ENCODE results near the gene NPVF. TPM values are rescaled to one million over a fixed set of nuclear protein-coding genes. Genes with fewer than 3 reads are reported as not detected.

NPVF gene
- not detected in 2 replicates for total RNA-seq

DNA sequence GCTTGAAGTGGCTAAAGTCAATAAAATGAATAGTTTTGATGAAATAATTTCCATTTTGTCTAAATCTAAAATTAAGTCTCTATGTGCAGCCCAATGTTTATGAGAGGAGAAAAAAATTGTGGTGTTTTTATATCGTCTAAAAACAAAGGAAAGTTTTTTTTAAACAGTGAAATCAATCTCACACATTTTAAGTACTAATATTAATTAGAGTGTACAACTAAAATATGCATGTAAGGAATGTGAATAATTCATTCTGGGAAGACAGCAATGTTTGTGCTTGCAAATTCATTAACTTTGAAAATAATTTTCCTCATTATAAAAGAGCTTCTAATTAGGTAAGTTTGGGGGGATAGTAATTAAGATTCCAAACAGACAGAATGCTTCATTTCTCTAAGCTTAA lies at the start of gene NPVF:
Gene NPVF, minus strand, starts transcription at position 101 of the 400 bp plus-strand sequence. Its CDS starts 47 bp downstream, at position 54.

Other genes with a start within 250 kb of the NPVF start
- 3.0 and 3.1 TPM in 2 replicates for gene OSBPL3, start 248.3 kb downstream of the NPVF start, total RNA-seq
- 19.8 and 19.9 TPM in 2 replicates for gene CYCS, start 103.2 kb downstream of the NPVF start, total RNA-seq

Measured in cardiac ventricle fibroblast (primary cell).